MCF 10A (cell line): ENCODE results near the gene WNT3A. TPM values are rescaled to one million over a fixed set of nuclear protein-coding genes. Genes with fewer than 3 reads are reported as not detected.
"Not testable (repeated sequence)": the region's sequence is repeated elsewhere in the genome, so short reads cannot be mapped to it uniquely, and the experiment has no call there.

Experiments
- BruUV-seq: library from RNA; stranded (reverse); fragments of 400-500 nt; replicated peaks from 2 replicates; lab custom pipeline; 2021; lab: Mats Ljungman, UMichigan
- CTCF ChIA-PET: fragments of 300-600 bp; sonication (Branson Sonifier 250); formaldehyde crosslinking; extraction: SDS; loops from one replicate; lab custom pipeline; 2021; ENCODE audit warnings: antibody characterized with exemption, inconsistent platforms; lab: Yijun Ruan, JAX
- POLR2A ChIA-PET: fragments of 300-600, 350-650 bp; sonication (Branson Sonifier 250); formaldehyde crosslinking; extraction: SDS; loops from one replicate; lab custom pipeline; 2020; ENCODE audit warnings: antibody characterized with exemption, inconsistent platforms; lab: Yijun Ruan, JAX
- DNase-seq: peaks from one replicate; pipeline ENCODE4 v3.0.0-alpha.2; 2018; ENCODE audit not compliant: unreplicated experiment
- H3K27ac Mint-ChIP-seq: one replicate; pipeline ENCODE4 v1.8.0; 2022; ENCODE audit warnings: mild to moderate bottlenecking, low read depth, mixed read lengths; ENCODE audit not compliant: unreplicated experiment
- H3K27me3 Mint-ChIP-seq: one replicate; pipeline ENCODE4 v1.8.0; 2022; ENCODE audit warnings: mixed read lengths; ENCODE audit not compliant: insufficient read depth, unreplicated experiment
- H3K36me3 Mint-ChIP-seq: one replicate; pipeline ENCODE4 v1.8.0; 2022; ENCODE audit warnings: mild to moderate bottlenecking, moderate library complexity, mixed read lengths; ENCODE audit not compliant: insufficient read depth, unreplicated experiment
- H3K4me1 Mint-ChIP-seq: one replicate; pipeline ENCODE4 v1.8.0; 2022; ENCODE audit warnings: mixed read lengths; ENCODE audit not compliant: insufficient read depth, unreplicated experiment
- H3K4me3 Mint-ChIP-seq: one replicate; pipeline ENCODE4 v1.8.0; 2022; ENCODE audit warnings: mild to moderate bottlenecking, moderate library complexity, mixed read lengths; ENCODE audit not compliant: unreplicated experiment
- H3K9me3 Mint-ChIP-seq: one replicate; pipeline ENCODE4 v1.8.0; 2022; ENCODE audit warnings: mixed read lengths; ENCODE audit not compliant: unreplicated experiment
- CTCF ChIP-seq: fragments of 200-600 bp; IDR thresholded peaks from one replicate; pipeline ENCODE4 v1.8.0; 2022; ENCODE audit warnings: antibody characterized with exemption, mild to moderate bottlenecking; ENCODE audit not compliant: unreplicated experiment
- intact Hi-C: fragments of 100-400 bp; cut with micrococcal nuclease; formaldehyde crosslinking; loops from 2 replicates; pipeline ENCODE4 v1.14.1; 2022
- total RNA-seq: library from RNA; stranded (reverse); gene quantifications from 2 replicates; pipeline ENCODE4 v1.2.3, GENCODE V29; 2022

The WNT3A gene
- total RNA-seq, 1 experiment from 2014 or later = not detected

GRCh38 chr1:228018961-228019721, 12.3 kb downstream of the WNT3A start:
- peaks cover 8% of the 10 kb centered on the region for H3K4me1 Mint-ChIP-seq
- BruUV-seq = no TSS peak
- no peaks in the 10 kb centered on the region for H3K36me3 Mint-ChIP-seq
- peaks cover 16% of the 10 kb centered on the region for H3K27me3 Mint-ChIP-seq
- H3K27ac Mint-ChIP-seq = no peak overlapping the region
- intact Hi-C loops = no loop called here
- no peak overlapping the region for H3K4me3 Mint-ChIP-seq
- ChIA-PET CTCF (interaction anchor here (0.6 to 1.7 kb wide), 3 partner anchors 15 to 36 kb away, joined by 4 to 5 read pairs (median 4); no protein-coding TSS in a partner anchor), POLR2A (interaction anchor here (0.9 kb wide), 1 partner anchor 28 kb away, joined by 3 read pairs; no protein-coding TSS in a partner anchor)
- H3K9me3 Mint-ChIP-seq = no peaks in the 10 kb centered on the region
- no peak for DNase-seq
- TF ChIP-seq CTCF = no peak

- intact Hi-C loops, H3K27ac Mint-ChIP-seq, H3K36me3 Mint-ChIP-seq, BruUV-seq, H3K4me3 Mint-ChIP-seq, DNase-seq, POLR2A ChIA-PET, H3K4me1 Mint-ChIP-seq, H3K9me3 Mint-ChIP-seq: not testable (repeated sequence)
- H3K27me3 Mint-ChIP-seq = peaks cover 22% of the 10 kb centered on the region
- CTCF ChIA-PET = interaction anchor here (0.6 to 1.7 kb wide), 4 partner anchors 16 to 143 kb away, joined by 3 to 5 read pairs (median 4); no protein-coding TSS in a partner anchor
Measured at GRCh38 chr1:228019722-228020083, 12.9 kb downstream of the WNT3A start.

- CTCF ChIA-PET = interaction anchor here (1.9 kb wide), 1 partner anchor 15 kb away, joined by 8 read pairs; no protein-coding TSS in a partner anchor
- DNase-seq = no peak
- H3K27ac Mint-ChIP-seq = no peak overlapping the region
- H3K4me1 Mint-ChIP-seq = no peaks in the 10 kb centered on the region
- no peak for TF ChIP-seq CTCF
- no peaks in the 10 kb centered on the region for H3K36me3 Mint-ChIP-seq
- no peak overlapping the region for H3K4me3 Mint-ChIP-seq
- POLR2A ChIA-PET = no interaction called here
- H3K9me3 Mint-ChIP-seq = no peaks in the 10 kb centered on the region
- intact Hi-C loops = no loop called here
- no TSS peak for BruUV-seq
- H3K27me3 Mint-ChIP-seq = peaks cover 24% of the 10 kb centered on the region
Measured at GRCh38 chr1:228020686-228021354, 14.0 kb downstream of the WNT3A start.

GRCh38 chr1:228021355-228022030, 14.7 kb downstream of the WNT3A start:
- ChIA-PET POLR2A (interaction anchor here (1.2 to 1.3 kb wide), 2 partner anchors 8 to 24 kb away, joined by 4 read pairs; no protein-coding TSS in a partner anchor), CTCF (interaction anchor here (1.9 kb wide), 1 partner anchor 16 kb away, joined by 8 read pairs; no protein-coding TSS in a partner anchor)
- no peak for TF ChIP-seq CTCF
- H3K27ac Mint-ChIP-seq = no peak overlapping the region
- peaks cover 24% of the 10 kb centered on the region for H3K27me3 Mint-ChIP-seq
- DNase-seq = no peak
- no peaks in the 10 kb centered on the region for H3K4me1 Mint-ChIP-seq
- no peaks in the 10 kb centered on the region for H3K36me3 Mint-ChIP-seq
- intact Hi-C loops = no loop called here
- BruUV-seq = no TSS peak
- no peak overlapping the region for H3K4me3 Mint-ChIP-seq
- no peaks in the 10 kb centered on the region for H3K9me3 Mint-ChIP-seq
